DND-41 (cell line): ENCODE results near the gene COMMD7.

Experiments
- ATAC-seq: fragments of 200-7000 bp; cut with Tn5 transposase; 3 replicates; pipeline ENCODE4 v1.9.1; 2021; ENCODE audit warnings: low read depth; ENCODE audit not compliant: insufficient read depth
- DNase-seq: peaks from one replicate; pipeline ENCODE4 v3.0.0-alpha.2; 2020
- H2AFZ ChIP-seq: 2 replicates; pipeline ENCODE4 v1.6.0; 2012; ENCODE audit warnings: low read depth, low read length
- H3K27ac ChIP-seq: 2 replicates; pipeline ENCODE4 v1.5.1; 2012; ENCODE audit warnings: low read length, inconsistent platforms
- H3K27me3 ChIP-seq: fragments of 200-600 bp; sonication (generic); 2 replicates; pipeline ENCODE4 v1.6.0; 2012; ENCODE audit warnings: low read length, mild to moderate bottlenecking, inconsistent platforms; ENCODE audit not compliant: insufficient read depth, poor library complexity
- H3K36me3 ChIP-seq: 2 replicates; pipeline ENCODE4 v1.5.1; 2012; ENCODE audit warnings: low read length, inconsistent platforms; ENCODE audit not compliant: insufficient read depth
- H3K4me1 ChIP-seq: 2 replicates; pipeline ENCODE4 v1.5.1; 2012; ENCODE audit warnings: mild to moderate bottlenecking, low read length; ENCODE audit not compliant: insufficient read depth
- H3K4me2 ChIP-seq: 2 replicates; pipeline ENCODE4 v1.6.0; 2012; ENCODE audit warnings: mild to moderate bottlenecking, moderate library complexity, low read length, inconsistent platforms; ENCODE audit not compliant: insufficient read depth
- H3K4me3 ChIP-seq, 2 experiments: fragments of 200-600 bp in 1 of 2; shearing (Covaris generic) in 1 of 2; 2 replicates each; pipeline ENCODE4 v1.5.1; 2012 to 2016; ENCODE audit warnings: inconsistent platforms in 2 of 2, low read length in 2 of 2, mild to moderate bottlenecking in 2 of 2, low read depth in 1 of 2, moderate library complexity in 1 of 2
- H3K79me2 ChIP-seq: 2 replicates; pipeline ENCODE4 v1.6.0; 2012; ENCODE audit warnings: low read length, inconsistent platforms; ENCODE audit not compliant: insufficient read depth
- H3K9ac ChIP-seq: 2 replicates; pipeline ENCODE4 v1.6.0; 2012; ENCODE audit warnings: low read depth, mild to moderate bottlenecking, inconsistent platforms, low read length, moderate library complexity
- H3K9me3 ChIP-seq: 2 replicates; pipeline ENCODE4 v1.5.1; 2012; ENCODE audit warnings: low read length, moderate library complexity, mild to moderate bottlenecking, inconsistent platforms; ENCODE audit not compliant: insufficient read depth, severe bottlenecking
- H4K20me1 ChIP-seq: 2 replicates; pipeline ENCODE4 v1.6.0; 2012; ENCODE audit warnings: low read length; ENCODE audit not compliant: insufficient read depth
- CTCF ChIP-seq: IDR thresholded peaks from 2 replicates; pipeline ENCODE4 v1.5.1; 2012; ENCODE audit warnings: borderline replicate concordance, low read length, moderate library complexity, mild to moderate bottlenecking; ENCODE audit not compliant: poor library complexity, severe bottlenecking; ENCODE audit errors: extremely low read depth
- EZH2 ChIP-seq: IDR thresholded peaks from 3 replicates; pipeline ENCODE4 v1.6.1; 2012; ENCODE audit warnings: borderline replicate concordance, low read depth, mild to moderate bottlenecking, moderate library complexity, low read length, inconsistent platforms; ENCODE audit not compliant: severe bottlenecking

The COMMD7 gene

GRCh38 chr20:32743237-32744112, at the start of gene COMMD7:
Gene COMMD7 (minus strand): TSS chr20:32743467. CDS start chr20:32743391, 76 bp downstream.
- H3K27me3 ChIP-seq: no peaks in the 10 kb centered on the region
- TF ChIP-seq EZH2 (no peak), CTCF (no peak)
- DNase-seq (peak; percentile 66), ATAC-seq (peak; percentile 78)
- H3K9ac ChIP-seq: peak within 1 kb of the TSS; percentile 89
- peaks cover 3% of the 10 kb centered on the region; the same call in 1 of the 2 replicates for H3K36me3 ChIP-seq
- H4K20me1 ChIP-seq: no peaks in the 10 kb centered on the region
- H3K4me2 ChIP-seq: peak within 1 kb of the TSS; percentile 70
- peaks cover 36% of the 10 kb centered on the region for H3K4me1 ChIP-seq
- peak within 1 kb of the TSS; percentile 92 for H2AFZ ChIP-seq
- peak within 1 kb of the TSS; percentile 80 to 84; a peak in 3 of 4 replicates for H3K4me3 ChIP-seq
- peak within 1 kb of the TSS; percentile 84 for H3K27ac ChIP-seq
- H3K9me3 ChIP-seq: no peaks in the 10 kb centered on the region
- H3K79me2 ChIP-seq: peaks cover 49% of the 10 kb centered on the region

- no peaks in the 10 kb centered on the region for H4K20me1 ChIP-seq
- H3K36me3 ChIP-seq: peaks cover 32% of the 10 kb centered on the region
- H3K27ac ChIP-seq: peak overlapping the region; percentile 76
- no peaks in the 10 kb centered on the region for H3K27me3 ChIP-seq
- H2AFZ ChIP-seq: no peak overlapping the region
- H3K9me3 ChIP-seq: no peaks in the 10 kb centered on the region
- no peak overlapping the region for H3K9ac ChIP-seq
- ATAC-seq: no peak
- H3K4me3 ChIP-seq: no peak overlapping the region
- peaks cover 66% of the 10 kb centered on the region for H3K4me1 ChIP-seq
- peak; percentile 12 for TF ChIP-seq CTCF
- no peak for TF ChIP-seq EZH2
- no peak overlapping the region for H3K4me2 ChIP-seq
- no peaks in the 10 kb centered on the region for H3K79me2 ChIP-seq
- no peak for DNase-seq
Measured at GRCh38 chr20:32792731-32793458, 49.6 kb upstream of the COMMD7 start.

GRCh38 chr20:32792316-32792715, 49.0 kb upstream of the COMMD7 start:
- no peak overlapping the region for H3K4me3 ChIP-seq
- peaks cover 34% of the 10 kb centered on the region for H3K36me3 ChIP-seq
- H3K27ac ChIP-seq: peak overlapping the region; percentile 76
- TF ChIP-seq CTCF (no peak), EZH2 (no peak)
- no peaks in the 10 kb centered on the region for H3K9me3 ChIP-seq
- no peak overlapping the region for H3K4me2 ChIP-seq
- H3K9ac ChIP-seq: no peak overlapping the region
- ATAC-seq (peak; percentile 47), DNase-seq (peak; percentile 74)
- H3K4me1 ChIP-seq: peaks cover 60% of the 10 kb centered on the region
- no peaks in the 10 kb centered on the region for H3K27me3 ChIP-seq
- no peaks in the 10 kb centered on the region for H3K79me2 ChIP-seq
- H4K20me1 ChIP-seq: no peaks in the 10 kb centered on the region
- H2AFZ ChIP-seq: no peak overlapping the region
